Measurements from ENCODE around the gene ADIRF.
"Not testable (repeated sequence)": the region's sequence is repeated elsewhere in the genome, so short reads cannot be mapped to it uniquely, and the experiment has no call there.

- TF ChIP-seq, protein P1, sequence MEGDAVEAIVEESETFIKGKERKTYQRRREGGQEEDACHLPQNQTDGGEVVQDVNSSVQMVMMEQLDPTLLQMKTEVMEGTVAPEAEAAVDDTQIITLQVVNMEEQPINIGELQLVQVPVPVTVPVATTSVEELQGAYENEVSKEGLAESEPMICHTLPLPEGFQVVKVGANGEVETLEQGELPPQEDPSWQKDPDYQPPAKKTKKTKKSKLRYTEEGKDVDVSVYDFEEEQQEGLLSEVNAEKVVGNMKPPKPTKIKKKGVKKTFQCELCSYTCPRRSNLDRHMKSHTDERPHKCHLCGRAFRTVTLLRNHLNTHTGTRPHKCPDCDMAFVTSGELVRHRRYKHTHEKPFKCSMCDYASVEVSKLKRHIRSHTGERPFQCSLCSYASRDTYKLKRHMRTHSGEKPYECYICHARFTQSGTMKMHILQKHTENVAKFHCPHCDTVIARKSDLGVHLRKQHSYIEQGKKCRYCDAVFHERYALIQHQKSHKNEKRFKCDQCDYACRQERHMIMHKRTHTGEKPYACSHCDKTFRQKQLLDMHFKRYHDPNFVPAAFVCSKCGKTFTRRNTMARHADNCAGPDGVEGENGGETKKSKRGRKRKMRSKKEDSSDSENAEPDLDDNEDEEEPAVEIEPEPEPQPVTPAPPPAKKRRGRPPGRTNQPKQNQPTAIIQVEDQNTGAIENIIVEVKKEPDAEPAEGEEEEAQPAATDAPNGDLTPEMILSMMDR (conservative IDR thresholded peaks at IDR 0.05; ENCODE audit: low read depth, low read length), result not testable (repeated sequence)
- not testable (repeated sequence) for TF ChIP-seq EZH2 (IDR thresholded peaks at IDR 0.05; ENCODE audit: borderline replicate concordance, low read depth, low read length, poor library complexity, severe bottlenecking)
These were observed 20.5 kb upstream of the ADIRF start for GRCh38 chr10:86947806-86948205.

Measured in A673 (cell line).